ENCODE measurements around the gene DNHD1.
"Not testable (repeated sequence)": the region's sequence is repeated elsewhere in the genome, so short reads cannot be mapped to it uniquely, and the experiment has no call there.

The DNHD1 gene

DNA sequence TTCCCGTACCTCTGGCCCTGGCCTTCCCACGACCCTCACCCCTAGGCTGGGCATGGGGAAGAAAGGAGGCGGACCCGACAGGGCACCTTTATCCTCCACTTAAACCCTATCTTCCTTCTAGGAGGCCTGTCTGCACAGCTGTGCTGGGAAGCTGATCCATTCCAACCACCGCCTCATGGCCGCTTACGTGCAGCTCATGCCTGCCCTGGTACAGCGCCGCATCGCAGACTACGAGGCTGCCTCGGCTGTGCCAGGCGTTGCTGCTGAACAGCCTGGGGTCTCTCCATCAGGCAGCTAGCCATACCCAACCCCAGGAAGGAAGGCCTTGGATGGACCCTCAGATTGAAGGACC lies 15.2 kb upstream of the DNHD1 start:
- no peak for DNase-seq

DNA sequence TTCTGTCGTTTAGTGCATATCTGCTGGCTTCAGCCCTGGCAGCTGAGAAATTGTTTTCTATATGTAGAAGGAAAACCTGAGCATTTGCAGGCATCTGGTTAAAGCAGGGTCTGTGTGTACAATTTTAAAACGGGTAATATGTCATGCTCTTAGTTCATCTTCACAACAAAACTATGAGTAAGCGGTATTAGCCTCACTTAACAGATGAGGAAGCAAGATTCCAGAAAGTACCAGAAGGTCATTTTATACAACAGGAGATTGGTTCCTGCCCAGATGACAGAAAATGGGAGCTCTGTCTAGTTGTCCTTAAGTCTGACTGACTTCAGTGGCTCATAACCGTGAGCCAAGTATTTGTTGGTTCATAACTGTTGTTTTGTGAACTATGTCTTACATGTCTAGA lies 14.6 kb upstream of the DNHD1 start:
- no peak for DNase-seq

DNA sequence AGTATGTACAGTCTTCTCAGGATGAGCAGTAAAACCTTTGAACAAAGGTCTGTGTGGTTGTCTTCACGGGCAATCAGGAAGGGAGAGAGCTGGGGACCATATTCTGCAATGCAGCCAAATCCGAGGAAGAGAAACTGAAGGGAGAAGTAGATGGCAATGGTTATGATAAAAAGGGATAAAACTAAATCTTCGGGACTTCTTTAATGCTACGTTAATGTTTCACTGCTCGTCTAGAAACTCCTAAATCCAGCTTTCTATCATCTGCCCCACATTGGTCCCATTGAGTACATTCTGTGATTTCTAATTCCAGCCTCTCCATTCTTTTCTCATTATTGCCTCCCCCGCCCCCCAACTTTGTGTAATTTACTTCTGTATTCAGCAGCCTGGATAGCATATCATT lies 14.1 kb upstream of the DNHD1 start:
- no peak for DNase-seq

DNA sequence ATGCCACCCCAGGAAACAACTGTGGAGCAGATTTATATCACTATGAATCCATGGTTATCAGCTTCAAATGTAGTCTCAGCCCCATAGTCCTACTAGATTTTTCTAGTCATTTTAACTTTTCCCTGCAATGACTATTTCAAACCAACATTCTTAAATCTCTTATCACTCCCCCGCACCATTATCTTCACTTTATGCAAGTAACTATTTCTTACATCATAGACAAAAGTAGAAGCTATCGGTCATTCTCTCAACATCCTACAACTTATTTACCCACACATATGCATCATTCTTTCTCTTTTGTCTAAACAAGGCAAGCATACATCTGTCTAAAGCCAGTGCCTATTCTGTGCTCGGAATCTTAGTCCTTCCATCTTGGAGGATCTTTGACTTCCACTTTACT lies 11.4 kb upstream of the DNHD1 start:
- no peak for DNase-seq

DNA sequence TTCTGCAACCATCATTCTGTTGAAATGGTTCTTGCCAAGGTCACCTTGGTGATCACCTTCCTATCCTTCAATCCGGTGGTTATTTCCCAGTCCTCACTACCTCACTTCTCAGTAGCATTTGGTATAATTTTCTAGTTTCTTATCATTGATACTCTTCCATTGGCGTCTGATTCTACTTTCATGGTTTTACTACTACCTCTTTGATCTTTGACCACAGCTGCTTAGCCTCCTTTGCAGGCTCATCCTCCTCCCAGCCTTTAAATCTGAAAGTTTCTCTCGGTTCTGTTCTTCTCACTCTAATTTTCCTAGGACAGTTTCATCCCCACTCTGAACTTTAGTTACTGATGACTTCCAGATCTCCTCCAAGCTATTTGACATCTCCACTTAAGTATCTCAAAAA lies 10.8 kb upstream of the DNHD1 start:
- no peak for DNase-seq

DNA sequence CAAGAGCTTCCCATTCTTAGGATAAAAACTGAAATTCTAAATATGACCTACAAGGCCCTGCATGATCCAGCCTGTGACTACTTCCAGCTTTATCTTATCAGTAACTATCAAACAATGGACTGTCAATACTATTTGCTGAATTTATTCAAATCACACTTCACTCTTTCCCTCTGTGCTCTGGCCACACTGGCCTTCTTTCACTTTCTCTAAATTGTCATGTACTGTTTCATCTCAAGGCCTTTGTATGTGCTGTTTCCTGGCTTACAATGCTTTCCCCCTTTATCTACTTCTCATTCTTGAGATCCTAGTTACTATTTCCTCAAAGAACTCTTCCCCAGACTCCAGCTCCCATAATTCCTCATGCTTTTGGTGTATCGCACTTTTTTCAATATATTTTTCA lies 10.1 kb upstream of the DNHD1 start:
- DNase-seq: no peak

DNA sequence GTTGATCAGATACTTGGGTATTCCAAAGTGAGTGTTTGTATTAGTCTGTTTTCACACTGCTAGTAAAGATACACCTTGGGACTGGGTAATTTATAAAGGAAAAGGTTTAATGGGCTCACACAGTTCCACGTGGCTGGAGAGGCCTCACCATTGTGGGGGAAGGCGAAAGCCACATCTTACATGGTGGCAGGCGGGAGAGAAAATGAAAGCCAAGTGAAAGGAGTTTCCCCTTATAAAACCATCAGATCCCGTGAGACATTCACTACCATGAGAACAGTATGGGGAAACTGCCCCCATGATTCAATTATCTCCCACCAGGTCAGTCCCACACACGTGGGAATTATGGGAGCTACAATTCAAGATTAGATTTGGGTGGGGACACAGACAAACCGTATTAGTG lies 8.7 kb upstream of the DNHD1 start:
- no peak for DNase-seq

DNA sequence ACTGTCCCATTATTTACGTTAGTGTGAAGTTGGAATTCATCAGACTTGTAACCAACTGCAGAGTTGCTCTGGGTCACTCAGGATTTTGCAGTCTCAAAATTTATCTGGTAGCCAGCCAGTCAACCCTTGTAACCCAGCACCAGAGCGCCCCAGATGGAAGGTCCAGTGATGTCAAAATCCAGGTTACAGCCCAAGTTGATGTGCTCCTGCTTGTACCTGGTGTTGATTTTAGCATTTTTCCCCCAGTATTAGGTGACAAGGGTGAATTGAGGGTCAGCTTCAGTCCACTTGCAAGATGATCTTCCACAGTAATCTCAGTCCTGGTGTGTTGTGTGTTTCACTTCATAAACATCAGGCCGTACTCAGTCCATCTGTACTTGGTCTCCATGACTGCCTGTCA lies 8.3 kb upstream of the DNHD1 start:
- DNase-seq: no peak

DNA sequence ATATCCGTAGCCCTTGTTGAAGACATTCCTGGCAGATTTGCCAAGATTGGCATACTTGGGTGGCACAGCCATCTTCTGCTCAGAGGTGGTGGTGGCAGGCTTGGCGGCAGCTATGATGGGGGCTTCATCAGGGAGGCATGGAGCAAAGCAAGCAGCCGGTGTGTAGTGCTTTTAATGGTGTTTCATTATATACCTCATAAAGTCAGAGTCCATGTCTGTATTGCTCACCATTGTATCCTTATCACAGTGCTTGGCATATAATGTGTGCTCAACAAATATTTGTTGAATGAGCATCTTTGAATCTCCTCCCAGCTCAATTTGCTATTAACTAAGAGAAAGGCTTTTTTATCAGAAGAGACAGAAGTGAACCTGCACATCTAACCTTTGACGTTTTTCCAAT lies 7.8 kb upstream of the DNHD1 start:
- no peak for DNase-seq

DNA sequence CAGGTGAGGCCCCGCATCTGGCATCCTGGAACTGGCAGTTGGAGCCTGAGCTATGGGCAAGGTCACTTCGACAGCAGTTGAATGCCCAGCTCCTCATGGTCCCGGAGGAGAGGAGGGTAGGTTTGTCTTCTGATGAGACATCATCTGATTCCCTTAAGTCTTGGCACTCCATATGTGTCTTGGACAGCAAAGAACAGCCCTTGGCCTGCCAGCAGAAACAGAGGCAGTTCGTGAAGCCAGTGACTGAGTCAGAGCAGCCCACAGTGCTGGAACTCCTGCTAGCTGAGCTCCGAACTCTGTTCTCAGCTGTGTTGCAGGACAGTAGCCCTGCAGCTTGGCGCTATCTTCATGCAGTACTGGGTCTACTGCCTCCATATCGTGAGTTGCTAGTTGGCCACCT lies 1.0 kb downstream of the DNHD1 start:
- DNase-seq: no peak

DNA sequence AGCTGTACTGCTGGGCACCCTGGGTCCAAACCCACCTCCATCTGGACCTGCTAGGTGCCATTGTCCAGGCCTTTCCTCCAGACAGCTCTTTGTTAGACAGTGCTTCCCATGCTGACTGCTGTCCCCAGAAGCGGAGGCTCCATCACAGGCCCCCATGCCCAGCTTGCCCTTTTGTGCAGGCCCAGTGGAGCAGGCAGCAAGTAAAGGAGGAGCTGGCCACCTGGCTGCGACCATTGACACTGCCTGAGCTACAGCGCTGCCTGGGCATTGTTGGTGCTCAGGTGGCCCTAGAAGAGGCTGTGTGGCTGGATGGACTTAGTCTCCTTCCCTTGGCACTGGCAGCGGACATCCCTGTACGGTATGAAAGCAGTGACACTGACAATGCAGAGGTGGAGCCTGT lies 1.5 kb downstream of the DNHD1 start:
- DNase-seq: no peak

DNA sequence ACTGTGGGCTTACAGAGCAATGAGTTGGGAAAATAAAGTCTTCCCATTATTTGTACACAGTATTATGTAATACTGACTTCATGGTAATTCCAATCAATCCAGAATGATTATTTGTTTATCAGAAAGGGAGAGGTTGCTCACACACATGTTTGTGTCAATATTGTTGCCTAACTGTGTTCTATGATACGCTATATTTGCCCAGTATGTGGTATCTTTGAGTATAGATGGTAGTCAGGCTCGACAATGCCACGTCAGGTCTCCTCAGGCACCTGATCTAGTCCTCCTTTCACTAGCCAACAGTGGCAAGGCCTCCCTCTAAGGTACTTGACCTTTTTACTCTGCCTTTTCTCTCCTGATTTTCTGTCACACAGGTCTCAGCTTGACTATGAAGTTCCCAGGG lies 5.3 kb downstream of the DNHD1 start:
- no peak for DNase-seq

DNA sequence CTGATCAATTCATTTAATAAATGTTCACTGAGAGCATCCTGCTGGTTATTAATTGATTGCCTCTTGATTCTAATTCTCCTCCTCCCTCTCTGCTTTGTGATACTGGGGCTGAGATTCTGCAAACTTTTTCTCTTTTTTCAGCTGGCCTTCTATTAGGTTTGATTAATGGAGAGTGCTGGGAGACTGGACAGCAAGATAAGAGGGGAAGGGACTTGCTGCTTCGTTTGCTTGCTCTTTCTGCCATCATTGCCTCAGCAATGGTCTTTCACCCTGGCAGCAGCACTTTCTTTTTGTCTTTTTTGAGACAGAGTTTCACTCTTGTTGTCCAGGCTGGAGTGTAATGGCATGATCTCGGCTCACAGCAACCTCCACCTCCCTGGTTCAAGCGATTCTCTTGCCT lies 7.1 kb downstream of the DNHD1 start:
- DNase-seq: no peak

DNA sequence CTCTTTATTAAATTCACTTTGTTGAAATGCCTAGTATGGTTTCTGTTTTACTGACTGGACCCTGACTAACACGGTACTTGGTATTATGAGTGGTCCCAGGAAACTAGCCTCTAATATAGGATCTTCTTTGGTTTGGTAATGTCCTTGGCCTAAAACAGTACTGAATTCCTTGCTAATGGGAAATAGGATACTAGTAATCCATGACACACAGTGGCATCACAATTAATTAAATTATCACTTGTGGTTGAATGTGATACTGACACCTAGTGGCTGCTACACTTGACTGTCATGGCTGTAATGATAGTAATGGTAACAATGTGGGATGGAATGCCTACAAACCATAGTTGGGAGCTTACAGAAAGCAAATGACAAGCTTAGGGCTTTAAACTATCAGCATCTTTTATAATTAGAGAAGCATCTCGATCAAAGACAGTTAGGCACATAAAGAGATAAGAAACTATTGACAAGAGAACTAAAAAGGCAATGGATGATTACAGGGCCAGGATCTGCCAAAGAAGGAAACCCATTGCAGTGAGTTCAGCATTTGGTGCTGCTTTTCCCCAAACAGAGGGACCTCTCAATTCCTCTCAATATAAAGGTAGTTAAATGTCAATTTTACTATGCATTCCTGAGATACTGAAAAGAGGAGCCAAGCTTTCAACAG lies 8.6 kb downstream of the DNHD1 start:
- no peak for DNase-seq

DNA sequence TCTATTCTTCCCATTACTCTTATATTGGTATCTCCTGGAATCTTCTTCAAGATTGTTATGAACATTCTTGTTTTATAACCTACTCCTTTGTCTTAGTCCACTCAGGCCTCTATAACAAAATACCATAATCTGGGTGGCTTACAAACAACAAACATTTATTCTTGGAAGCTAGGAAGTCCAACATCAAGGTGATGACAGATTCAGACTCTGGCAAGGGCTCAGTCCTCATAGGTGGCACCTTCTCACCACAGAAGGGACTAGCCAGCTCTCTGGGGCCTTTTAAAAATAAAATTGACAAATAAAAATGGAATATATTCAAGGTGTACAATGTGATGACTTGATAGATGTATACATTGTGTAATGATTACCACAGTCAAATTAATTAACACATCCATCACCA lies 19.8 kb downstream of the DNHD1 start:
- no peak for DNase-seq

DNA sequence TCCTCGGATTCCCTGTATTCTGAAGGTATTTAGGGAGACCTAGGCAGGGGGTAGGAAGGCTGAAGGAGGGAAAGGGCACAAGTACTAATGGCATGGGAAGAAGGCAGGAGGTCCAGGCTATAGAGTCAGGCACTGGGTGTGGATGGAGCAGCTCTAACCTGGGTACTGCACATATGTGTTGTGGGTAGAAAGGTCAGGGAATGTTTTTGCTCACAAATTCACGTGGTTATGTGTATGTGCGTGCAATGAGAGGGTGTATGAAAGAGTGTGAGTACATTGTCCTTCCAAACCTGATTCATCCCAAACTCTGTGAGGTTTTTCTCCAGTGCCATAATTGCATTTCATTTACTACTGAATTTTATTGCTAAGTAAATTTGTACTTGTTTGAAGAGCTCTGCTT lies 23.2 kb downstream of the DNHD1 start:
- no peak for DNase-seq

DNA sequence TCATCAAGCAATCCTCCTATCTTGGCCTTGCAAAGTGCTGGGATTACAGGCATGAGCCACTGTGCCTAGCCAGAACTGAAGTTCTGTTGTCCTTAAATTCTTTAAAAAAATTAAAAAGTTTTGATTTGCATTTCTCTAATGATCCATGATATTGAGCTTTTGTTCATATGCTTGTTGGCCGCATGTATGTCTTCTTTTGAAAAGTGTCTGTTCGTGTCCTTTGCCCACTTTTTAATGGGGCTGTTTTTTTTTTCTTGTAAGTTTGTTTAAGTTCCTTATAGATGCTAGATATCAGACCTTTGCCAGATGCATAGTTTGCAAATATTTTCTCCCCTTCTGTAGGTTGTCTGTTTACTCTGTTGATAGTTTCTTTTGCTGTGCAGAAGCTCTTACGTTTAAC lies 24.9 kb downstream of the DNHD1 start:
- DNase-seq: not testable (repeated sequence)

DNA sequence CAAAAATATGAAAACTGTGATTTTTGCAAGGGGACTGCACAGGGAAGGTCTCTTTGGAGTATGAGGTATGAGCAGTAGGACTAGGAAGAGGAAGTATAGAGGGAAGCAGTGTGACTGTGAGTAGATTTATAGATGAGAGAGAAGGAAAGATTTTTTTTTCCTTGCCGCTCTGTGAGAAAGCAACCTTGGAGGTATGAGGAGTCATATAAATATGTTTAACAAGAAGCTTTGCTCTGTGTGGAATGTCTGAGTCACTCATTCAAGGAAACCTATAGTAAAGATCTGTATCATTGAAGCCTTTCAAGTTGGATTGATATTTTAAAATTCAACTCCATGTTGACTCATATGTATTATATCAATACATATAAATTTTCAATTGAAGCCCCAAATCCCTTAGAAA lies 26.2 kb downstream of the DNHD1 start:
- DNase-seq: no peak

DNA sequence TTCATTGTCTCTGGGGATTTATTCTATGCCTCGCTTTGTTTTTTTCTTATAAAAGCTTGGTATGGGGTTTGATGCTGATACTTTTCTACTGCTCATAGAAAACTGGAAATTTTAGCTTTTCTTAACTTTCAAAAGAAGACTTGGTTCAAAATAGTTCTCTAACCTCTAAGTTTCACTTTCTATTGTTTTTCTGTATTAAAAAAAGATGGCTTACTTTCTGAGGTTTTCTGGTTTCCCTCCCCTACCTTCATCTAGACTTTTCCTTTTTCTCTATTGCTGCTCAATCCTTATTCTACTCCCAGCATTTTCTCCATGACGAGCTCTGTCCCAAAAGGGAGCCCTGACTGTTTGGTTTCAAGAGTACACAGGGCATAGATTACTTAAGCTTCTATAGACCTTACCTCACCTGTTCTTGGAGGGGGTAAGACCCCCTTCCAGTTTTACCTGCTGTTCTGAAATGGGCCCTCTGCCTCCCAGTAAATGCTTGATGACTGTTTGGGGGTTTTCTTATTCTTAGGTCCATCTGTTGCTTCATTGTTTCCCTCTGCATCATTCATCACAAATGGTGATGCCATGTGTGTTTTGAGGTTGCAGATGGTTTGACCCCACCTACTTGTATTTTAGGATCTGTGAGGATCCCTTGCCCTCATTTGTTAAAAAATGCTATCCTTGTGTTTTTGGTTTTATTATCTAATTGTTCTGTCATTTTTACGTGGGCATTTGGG lies 29.5 kb downstream of the DNHD1 start:
- DNase-seq: no peak

DNA sequence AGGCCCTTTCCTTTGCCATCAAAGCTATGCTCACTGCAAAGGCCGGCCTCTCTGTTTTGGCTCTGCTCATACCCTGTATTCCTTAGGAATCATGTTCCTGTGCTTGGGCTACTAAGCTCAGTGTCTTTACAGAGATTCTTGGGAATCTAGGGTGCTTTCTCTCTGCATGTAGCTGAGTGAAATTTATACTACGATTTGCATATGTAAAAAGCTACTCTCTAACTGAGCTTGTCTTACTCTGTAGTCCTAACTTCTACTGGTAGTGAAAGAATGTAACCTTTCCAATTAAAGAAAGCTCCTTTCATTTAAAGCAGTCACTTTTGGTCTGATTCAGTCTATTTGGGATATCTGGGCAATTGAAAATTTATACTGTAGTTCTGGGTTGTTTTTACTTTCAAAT lies 32.2 kb downstream of the DNHD1 start:
- no peak for DNase-seq

DNA sequence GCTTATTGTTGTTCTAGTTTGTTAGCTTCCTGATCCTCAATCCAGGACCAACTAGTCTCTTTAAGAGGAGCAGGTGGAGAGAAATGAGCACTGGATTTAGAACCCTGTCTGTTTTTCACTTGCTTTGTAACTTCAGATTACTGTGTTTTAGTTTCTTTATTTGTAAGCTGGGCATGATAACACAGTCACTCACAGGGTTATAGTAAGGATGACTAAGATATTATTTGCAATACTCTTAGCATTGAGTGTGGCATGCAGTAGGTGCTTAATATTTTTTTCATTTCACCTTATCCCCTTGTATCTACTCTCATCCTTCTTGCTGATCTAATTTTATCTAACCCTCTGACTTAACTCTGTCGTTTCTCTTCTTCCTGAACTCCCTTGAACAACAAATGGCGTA lies 33.8 kb downstream of the DNHD1 start:
- DNase-seq: no peak

DNA sequence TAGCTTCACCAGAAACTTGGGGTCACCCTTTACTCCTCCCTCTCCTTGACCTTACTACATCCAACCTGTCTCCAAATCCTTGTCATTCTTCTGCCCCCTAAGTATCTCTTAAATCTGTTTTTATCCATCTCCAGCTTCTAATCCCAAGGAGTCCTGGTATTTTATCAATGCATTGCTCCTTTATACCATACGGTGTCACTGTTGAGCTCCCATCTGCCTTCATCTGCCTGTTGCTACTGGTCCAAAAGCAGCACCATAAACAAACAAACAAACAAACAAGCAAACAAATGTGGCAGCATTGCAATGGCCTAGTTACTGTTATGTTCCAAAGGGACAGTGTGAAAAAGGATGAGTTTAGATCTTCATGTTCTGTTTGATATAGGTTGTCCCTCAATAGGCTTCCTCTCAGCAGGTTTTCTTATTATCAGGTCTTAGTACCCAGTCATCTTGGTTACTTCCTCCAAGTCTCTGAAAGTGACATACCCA lies 34.2 kb downstream of the DNHD1 start:
- no peak for DNase-seq

DNA sequence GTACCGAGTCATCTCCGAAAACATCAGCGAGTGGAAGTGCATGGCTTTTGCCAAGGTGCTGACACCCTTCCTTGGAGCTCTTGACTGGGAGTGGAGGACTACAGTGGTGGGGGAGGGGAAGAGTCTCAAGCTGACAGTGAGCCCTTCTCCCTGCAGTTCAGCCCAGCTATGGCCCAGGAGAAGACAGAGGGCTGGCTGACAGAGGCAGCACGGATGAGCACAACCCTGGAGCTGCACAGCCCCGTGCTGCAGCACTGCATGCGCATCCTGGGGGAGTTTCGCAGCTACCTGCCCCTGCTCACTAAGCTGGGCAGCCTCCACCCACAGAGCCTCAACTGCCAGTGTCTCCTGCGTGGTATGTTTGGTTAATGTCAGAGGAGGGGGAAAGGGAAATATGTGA lies 41.4 kb downstream of the DNHD1 start:
- DNase-seq: no peak

DNA sequence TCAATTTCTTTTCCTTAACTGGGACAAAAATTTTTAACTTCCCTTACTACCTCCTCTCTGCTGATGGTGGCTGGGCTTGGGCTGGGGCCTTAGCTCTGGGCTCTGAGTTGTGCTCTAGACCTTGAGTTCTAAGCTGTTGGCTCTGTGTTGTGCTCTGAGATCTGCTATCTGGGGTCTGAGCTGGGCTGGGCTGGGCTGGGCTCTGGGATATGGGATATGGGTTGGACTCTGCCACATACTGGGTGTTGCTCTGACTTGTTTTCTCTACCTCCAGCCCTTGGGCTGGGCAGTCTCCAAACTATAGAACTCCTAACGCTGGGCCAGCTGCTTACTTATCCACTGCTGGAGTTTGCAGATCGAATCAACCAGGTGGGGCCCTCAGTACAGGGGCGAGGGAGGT lies 41.9 kb downstream of the DNHD1 start:
- DNase-seq: no peak

DNA sequence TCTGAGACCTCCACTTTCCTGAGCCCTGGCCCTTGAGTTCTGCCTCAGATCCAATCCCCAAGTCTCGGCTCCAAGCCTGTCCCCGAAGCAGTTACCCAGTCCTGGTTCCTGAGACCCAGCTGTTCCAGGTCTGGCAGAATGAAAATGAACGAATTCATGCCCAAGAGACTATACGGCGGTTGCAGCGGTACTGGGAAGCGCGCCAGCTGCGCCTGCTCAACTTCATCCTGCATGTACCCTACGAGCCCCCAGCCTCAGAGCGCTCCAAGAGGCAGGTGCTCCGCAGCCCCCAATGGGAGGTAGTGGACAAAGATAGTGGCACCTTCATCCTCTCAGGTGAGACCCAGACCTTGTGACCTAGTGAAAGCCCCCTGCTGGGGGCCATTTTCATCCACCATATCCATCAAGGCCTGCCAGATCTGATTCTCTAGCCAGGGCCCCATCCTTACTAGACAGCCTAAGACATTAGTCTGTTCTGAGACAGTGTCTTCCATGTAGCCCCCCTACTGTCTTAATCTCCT lies 42.7 kb downstream of the DNHD1 start:
- DNase-seq: no peak
